Measurements from ENCODE around the gene PHTF2. TPM values are rescaled to one million over a fixed set of nuclear protein-coding genes. Genes with fewer than 3 reads are reported as not detected.

Gene PHTF2
- total and polyA plus RNA-seq, 10 of the 15 experiments (the other 5 are each of a cell fraction or from before 2014, with no cell fraction given), result 12.9 to 41.8 (median 27.0) TPM

DNA sequence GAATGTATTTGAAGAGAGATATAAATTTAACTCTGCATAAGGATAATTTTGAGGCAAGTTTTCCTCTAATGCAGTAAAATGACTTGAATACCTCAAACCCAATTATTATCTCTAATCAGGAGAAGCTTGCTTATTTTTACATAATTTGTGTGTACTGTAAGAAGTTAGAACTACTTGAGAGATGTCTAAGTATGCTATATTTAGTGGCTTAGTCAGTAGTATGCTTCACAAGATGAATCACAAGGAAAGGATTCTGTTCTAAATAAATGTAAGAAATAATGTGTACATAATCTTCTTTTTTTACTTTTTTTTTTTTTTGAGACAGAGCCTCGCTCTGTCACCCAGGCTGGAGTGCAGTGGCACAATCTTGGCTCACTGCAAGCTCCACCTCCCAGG lies 13.7 kb downstream of the PHTF2 start:
- intact Hi-C loops (cut with micrococcal nuclease; ENCODE audit: unreplicated experiment), result no loop called here
- ATAC-seq (no peak), FAIRE-seq (no peak), DNase-seq (ENCODE audit: low read depth, low spot score) (no peak)
- WGBS (ENCODE audit: insufficient coverage, insufficient replicate concordance, low lambda C conversion rate, missing lambda C conversion rate), result no CpG with 5 or more reads among the region's 1 CpG
- Histone ChIP-seq H3K79me2 (ENCODE audit: control insufficient read depth, insufficient read depth, low read length) (peaks cover 52% of the 10 kb centered on the region), H3K4me3 (no peak overlapping the region), H3K9me3 (replicated peaks; ENCODE audit: control insufficient read depth, insufficient read depth, low read length) (peaks cover 22% of the 10 kb centered on the region), H3K4me2 (ENCODE audit: control insufficient read depth, insufficient read depth) (no peak overlapping the region), H3K27me3 (replicated peaks in 1 of 2; ENCODE audit: control insufficient read depth in 2 of 2, insufficient read depth in 2 of 2, low read length in 1 of 2) (no peaks in the 10 kb centered on the region), H3K36me3 (ENCODE audit: control insufficient read depth in 2 of 2, insufficient read depth in 2 of 2, low read length in 1 of 2) (peaks cover 0 to 6% of the 10 kb centered on the region in 2 experiments; a peak in 1 of 4 replicates), H2AFZ (ENCODE audit: control insufficient read depth, low read depth, low read length) (no peak overlapping the region), H3K4me1 (ENCODE audit: control insufficient read depth, insufficient read depth, low read length) (no peaks in the 10 kb centered on the region), H3K27ac (ENCODE audit: control insufficient read depth, insufficient read depth) (no peak overlapping the region), H4K20me1 (ENCODE audit: control insufficient read depth, insufficient read depth) (no peaks in the 10 kb centered on the region), H3K9ac (ENCODE audit: control insufficient read depth, insufficient read depth, low read length) (no peak overlapping the region)
- ChIA-PET POLR2A (no interaction called here), RAD21 (ENCODE audit: unreplicated experiment) (no interaction called here), SMC1A (ENCODE audit: uncharacterized antibody, unreplicated experiment) (interaction anchor here (0.5 to 3.6 kb wide), 3 partner anchors 10 to 37 kb away, joined by 3 to 16 read pairs (median 3); no protein-coding TSS in a partner anchor), CTCF (interaction anchor here (1.0 to 1.1 kb wide), 2 partner anchors 12 to 13 kb away, joined by 3 read pairs; no protein-coding TSS in a partner anchor)
- TF ChIP-seq, protein P1, sequence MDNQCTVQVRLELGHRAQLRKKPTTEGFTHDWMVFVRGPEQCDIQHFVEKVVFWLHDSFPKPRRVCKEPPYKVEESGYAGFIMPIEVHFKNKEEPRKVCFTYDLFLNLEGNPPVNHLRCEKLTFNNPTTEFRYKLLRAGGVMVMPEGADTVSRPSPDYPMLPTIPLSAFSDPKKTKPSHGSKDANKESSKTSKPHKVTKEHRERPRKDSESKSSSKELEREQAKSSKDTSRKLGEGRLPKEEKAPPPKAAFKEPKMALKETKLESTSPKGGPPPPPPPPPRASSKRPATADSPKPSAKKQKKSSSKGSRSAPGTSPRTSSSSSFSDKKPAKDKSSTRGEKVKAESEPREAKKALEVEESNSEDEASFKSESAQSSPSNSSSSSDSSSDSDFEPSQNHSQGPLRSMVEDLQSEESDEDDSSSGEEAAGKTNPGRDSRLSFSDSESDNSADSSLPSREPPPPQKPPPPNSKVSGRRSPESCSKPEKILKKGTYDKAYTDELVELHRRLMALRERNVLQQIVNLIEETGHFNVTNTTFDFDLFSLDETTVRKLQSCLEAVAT (IDR thresholded peaks at IDR 0.05), result no peak
- TF ChIP-seq MEF2B (IDR thresholded peaks at IDR 0.05; ENCODE audit: partially characterized antibody, poor library complexity, severe bottlenecking), result no peak
- TF ChIP-seq BACH1 (IDR thresholded peaks at IDR 0.05; ENCODE audit: borderline replicate concordance), result no peak
- no peak for TF ChIP-seq ZNF384 (IDR thresholded peaks at IDR 0.05; ENCODE audit: borderline replicate concordance, low read depth, low read length)
- no peak for TF ChIP-seq YBX1 (IDR thresholded peaks at IDR 0.05)
- TF ChIP-seq NFIC (IDR thresholded peaks at IDR 0.05; ENCODE audit: low read depth, low read length), result no peak
- no peak for TF ChIP-seq EGR1 (IDR thresholded peaks at IDR 0.05; ENCODE audit: borderline replicate concordance in 1 of 2, low read depth in 2 of 2, low read length in 2 of 2)
- TF ChIP-seq SREBF2 (IDR thresholded peaks at IDR 0.05; ENCODE audit: low read length), result no peak
- in situ Hi-C loops (cut with MboI), result no loop called here
- BruUV-seq (replicated peaks), result no TSS peak
